ENCODE data around the gene BYSL.

- TF ChIP-seq CTCF (IDR thresholded peaks at IDR 0.05; ENCODE audit: low read depth, low read length) (no peak), MAX (IDR thresholded peaks at IDR 0.05; ENCODE audit: low read depth, low read length) (no peak)
These were observed 356 bp downstream of the BYSL start for GRCh38 chr6:41921712-41921998.
